ENCODE results near the gene TOM1. TPM values are rescaled to one million over a fixed set of nuclear protein-coding genes. Genes with fewer than 3 reads are reported as not detected.
"Not testable (repeated sequence)": the region's sequence is repeated elsewhere in the genome, so short reads cannot be mapped to it uniquely, and the experiment has no call there.

The TOM1 gene
- total RNA-seq, 4 donors from 2014 or later = 127 to 162 (median 143) TPM

GRCh38 chr22:35359380-35360065 is 59.8 kb downstream of the TOM1 start:
- DNase-seq (ENCODE audit: low spot score in 2 of 2) = no peak
- no peak for TF ChIP-seq POLR2A (IDR thresholded peaks at IDR 0.05)
- intact Hi-C loops (cut with DNase I; ENCODE audit: low total_unique reads) = no loop called here
- WGBS, 2 donors = 85 to 90% methylated on average over 9 of the region's 9 CpGs
- no peak overlapping the region for H3K4me3 ChIP-seq (ENCODE audit: low read depth, poor library complexity, severe bottlenecking)

- intact Hi-C loops (cut with DNase I; ENCODE audit: low total_unique reads) = no loop called here
- 77 to 78% methylated on average over 6 of the region's 6 CpGs for WGBS, 2 donors
- no peak for TF ChIP-seq POLR2A (IDR thresholded peaks at IDR 0.05)
- no peak for TF ChIP-seq CTCF (IDR thresholded peaks at IDR 0.05)
- H3K4me3 ChIP-seq (ENCODE audit: low read depth, poor library complexity, severe bottlenecking) = no peak overlapping the region
- no peak for DNase-seq (ENCODE audit: low spot score in 2 of 2)
These were observed 61.4 kb downstream of the TOM1 start for GRCh38 chr22:35361001-35361558.

GRCh38 chr22:35363566-35364086 is 63.9 kb downstream of the TOM1 start:
- 92 to 95% methylated on average over 11 of the region's 11 CpGs for WGBS, 2 donors
- no peak for DNase-seq (ENCODE audit: low spot score in 2 of 2)
- intact Hi-C loops (cut with DNase I; ENCODE audit: low total_unique reads) = no loop called here
- TF ChIP-seq POLR2A (IDR thresholded peaks at IDR 0.05) = no peak
- TF ChIP-seq CTCF (IDR thresholded peaks at IDR 0.05) = no peak
- H3K4me3 ChIP-seq (ENCODE audit: low read depth, poor library complexity, severe bottlenecking) = no peak overlapping the region

- DNase-seq (ENCODE audit: low spot score in 2 of 2); intact Hi-C loops (cut with DNase I; ENCODE audit: low total_unique reads): not testable (repeated sequence)
- WGBS, 2 donors = 79 to 85% methylated on average over 7 of the region's 7 CpGs
These were observed 64.5 kb downstream of the TOM1 start for GRCh38 chr22:35364230-35364629.

GRCh38 chr22:35367331-35367886 is 67.7 kb downstream of the TOM1 start:
- H3K4me3 ChIP-seq (ENCODE audit: low read depth, poor library complexity, severe bottlenecking) = no peak overlapping the region
- no peak for DNase-seq (ENCODE audit: low spot score in 2 of 2)
- intact Hi-C loops (cut with DNase I; ENCODE audit: low total_unique reads) = no loop called here
- WGBS, 2 donors = 52 to 58% methylated on average over 9 of the region's 9 CpGs
- no peak for TF ChIP-seq CTCF (IDR thresholded peaks at IDR 0.05)

More at GRCh38 chr22:35364230-35364629, 64.5 kb downstream of the TOM1 start:
- H3K4me3 ChIP-seq (ENCODE audit: low read depth, poor library complexity, severe bottlenecking) = not testable (repeated sequence)

GRCh38 chr22:35368386-35368785 is 68.7 kb downstream of the TOM1 start:
- TF ChIP-seq CTCF (IDR thresholded peaks at IDR 0.05) (no peak), POLR2A (IDR thresholded peaks at IDR 0.05) (no peak)
- no peak overlapping the region for H3K4me3 ChIP-seq (ENCODE audit: low read depth, poor library complexity, severe bottlenecking)
- no peak for DNase-seq (ENCODE audit: low spot score in 2 of 2)
- WGBS, 2 donors = 71 to 75% methylated on average over 6 of the region's 6 CpGs
- intact Hi-C loops (cut with DNase I; ENCODE audit: low total_unique reads) = no loop called here
